PFSK-1 (cell line): ENCODE results near the gene KIAA1755.

Source experiments
- SIN3A ChIP-seq: IDR thresholded peaks from 2 replicates; pipeline ENCODE4 v1.6.1; 2012; ENCODE audit warnings: mild to moderate bottlenecking, low read length, moderate library complexity, borderline replicate concordance; ENCODE audit not compliant: insufficient read depth
- TAF1 ChIP-seq: IDR thresholded peaks from 2 replicates; pipeline ENCODE4 v1.6.1; 2012; ENCODE audit warnings: low read length, control low read depth, borderline replicate concordance; ENCODE audit not compliant: insufficient read depth

- TF ChIP-seq SIN3A (no peak), TAF1 (no peak)
Observed at GRCh38 chr20:38210741-38211140, 49.8 kb downstream of the KIAA1755 start.
